ENCODE measurements around the gene DHODH. TPM values are rescaled to one million over a fixed set of nuclear protein-coding genes. Genes with fewer than 3 reads are reported as not detected.
A peak's percentile ranks its signal among the peaks of the same experiment; 100 is the strongest.

The DHODH gene
- total and polyA plus RNA-seq, 2 of the 13 experiments (the other 11 are each of a cell fraction or from before 2014, with no cell fraction given), result 10.7 to 16.4 TPM

DNA sequence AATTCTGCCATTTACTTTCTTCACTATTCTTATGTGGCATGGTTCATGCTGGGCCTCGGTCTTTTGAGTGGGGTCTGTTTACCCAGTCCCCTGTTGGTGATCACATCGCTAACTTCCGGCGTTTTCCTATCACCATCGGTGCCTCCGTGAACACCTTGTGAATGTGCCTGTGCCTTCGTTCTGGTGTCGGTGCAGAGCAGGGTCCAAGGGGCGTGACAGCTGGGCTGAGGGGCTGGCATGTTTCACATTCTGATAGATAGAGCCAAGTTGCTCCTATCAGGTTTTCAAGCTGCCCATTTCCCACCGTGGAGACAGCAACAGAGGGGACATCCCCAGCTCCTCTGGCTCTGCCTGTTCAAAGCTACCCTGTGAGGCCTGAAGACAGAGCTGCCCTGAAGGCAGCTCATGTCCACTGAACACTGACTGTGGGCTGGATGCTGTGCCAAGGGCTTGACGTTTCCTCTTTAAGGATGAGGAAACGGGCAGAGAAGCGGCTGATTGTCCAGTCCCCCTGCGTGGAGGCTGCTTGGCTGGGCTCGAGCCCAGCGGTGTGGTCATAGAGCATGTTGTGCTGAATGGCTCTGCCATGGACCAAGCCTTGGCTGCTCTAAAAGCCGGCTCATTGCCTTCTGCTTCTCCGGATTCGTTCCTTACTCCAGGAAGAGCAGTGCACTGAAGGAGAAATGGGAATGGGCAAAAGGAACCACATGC is 17.0 kb downstream of the DHODH start (continued):
- TF ChIP-seq, protein P1, sequence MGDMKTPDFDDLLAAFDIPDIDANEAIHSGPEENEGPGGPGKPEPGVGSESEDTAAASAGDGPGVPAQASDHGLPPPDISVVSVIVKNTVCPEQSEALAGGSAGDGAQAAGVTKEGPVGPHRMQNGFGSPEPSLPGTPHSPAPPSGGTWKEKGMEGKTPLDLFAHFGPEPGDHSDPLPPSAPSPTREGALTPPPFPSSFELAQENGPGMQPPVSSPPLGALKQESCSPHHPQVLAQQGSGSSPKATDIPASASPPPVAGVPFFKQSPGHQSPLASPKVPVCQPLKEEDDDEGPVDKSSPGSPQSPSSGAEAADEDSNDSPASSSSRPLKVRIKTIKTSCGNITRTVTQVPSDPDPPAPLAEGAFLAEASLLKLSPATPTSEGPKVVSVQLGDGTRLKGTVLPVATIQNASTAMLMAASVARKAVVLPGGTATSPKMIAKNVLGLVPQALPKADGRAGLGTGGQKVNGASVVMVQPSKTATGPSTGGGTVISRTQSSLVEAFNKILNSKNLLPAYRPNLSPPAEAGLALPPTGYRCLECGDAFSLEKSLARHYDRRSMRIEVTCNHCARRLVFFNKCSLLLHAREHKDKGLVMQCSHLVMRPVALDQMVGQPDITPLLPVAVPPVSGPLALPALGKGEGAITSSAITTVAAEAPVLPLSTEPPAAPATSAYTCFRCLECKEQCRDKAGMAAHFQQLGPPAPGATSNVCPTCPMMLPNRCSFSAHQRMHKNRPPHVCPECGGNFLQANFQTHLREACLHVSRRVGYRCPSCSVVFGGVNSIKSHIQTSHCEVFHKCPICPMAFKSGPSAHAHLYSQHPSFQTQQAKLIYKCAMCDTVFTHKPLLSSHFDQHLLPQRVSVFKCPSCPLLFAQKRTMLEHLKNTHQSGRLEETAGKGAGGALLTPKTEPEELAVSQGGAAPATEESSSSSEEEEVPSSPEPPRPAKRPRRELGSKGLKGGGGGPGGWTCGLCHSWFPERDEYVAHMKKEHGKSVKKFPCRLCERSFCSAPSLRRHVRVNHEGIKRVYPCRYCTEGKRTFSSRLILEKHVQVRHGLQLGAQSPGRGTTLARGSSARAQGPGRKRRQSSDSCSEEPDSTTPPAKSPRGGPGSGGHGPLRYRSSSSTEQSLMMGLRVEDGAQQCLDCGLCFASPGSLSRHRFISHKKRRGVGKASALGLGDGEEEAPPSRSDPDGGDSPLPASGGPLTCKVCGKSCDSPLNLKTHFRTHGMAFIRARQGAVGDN (CRISPR knock-in tag; IDR thresholded peaks at IDR 0.05), result peak; percentile 54
- TF ChIP-seq RXRB (CRISPR knock-in tag; IDR thresholded peaks at IDR 0.05; ENCODE audit: borderline replicate concordance) (no peak), KDM5B (CRISPR knock-in tag; IDR thresholded peaks at IDR 0.05; ENCODE audit: borderline replicate concordance) (no peak), KDM6A (CRISPR knock-in tag; IDR thresholded peaks at IDR 0.05; ENCODE audit: low read depth) (no peak)
- TF ChIP-seq, protein P2, sequence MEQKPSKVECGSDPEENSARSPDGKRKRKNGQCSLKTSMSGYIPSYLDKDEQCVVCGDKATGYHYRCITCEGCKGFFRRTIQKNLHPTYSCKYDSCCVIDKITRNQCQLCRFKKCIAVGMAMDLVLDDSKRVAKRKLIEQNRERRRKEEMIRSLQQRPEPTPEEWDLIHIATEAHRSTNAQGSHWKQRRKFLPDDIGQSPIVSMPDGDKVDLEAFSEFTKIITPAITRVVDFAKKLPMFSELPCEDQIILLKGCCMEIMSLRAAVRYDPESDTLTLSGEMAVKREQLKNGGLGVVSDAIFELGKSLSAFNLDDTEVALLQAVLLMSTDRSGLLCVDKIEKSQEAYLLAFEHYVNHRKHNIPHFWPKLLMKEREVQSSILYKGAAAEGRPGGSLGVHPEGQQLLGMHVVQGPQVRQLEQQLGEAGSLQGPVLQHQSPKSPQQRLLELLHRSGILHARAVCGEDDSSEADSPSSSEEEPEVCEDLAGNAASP (CRISPR knock-in tag; IDR thresholded peaks at IDR 0.05; ENCODE audit: borderline replicate concordance), result no peak
